Large intestine (tissue), 12 donors: ENCODE data around the gene CYP4A11. TPM values are rescaled to one million over a fixed set of nuclear protein-coding genes. Genes with fewer than 3 reads are reported as not detected.
"Not testable (repeated sequence)": the region's sequence is repeated elsewhere in the genome, so short reads cannot be mapped to it uniquely, and the experiment has no call there.

Experiments used
- DNase-seq, 2 donors: peaks; one replicate each; pipeline versions ENCODE4 v3.0.0 to v3.0.0-alpha.2; 2013
- H3K27ac ChIP-seq: one replicate; pipeline ENCODE4 v1.5.1; 2013; ENCODE audit warnings: low read length
- H3K27me3 ChIP-seq: 2 replicates; pipeline ENCODE4 v1.6.1; 2013; ENCODE audit warnings: low read length; ENCODE audit not compliant: control insufficient read depth, insufficient read depth
- H3K36me3 ChIP-seq: 2 replicates; pipeline ENCODE4 v1.6.1; 2013; ENCODE audit warnings: low read length; ENCODE audit not compliant: control insufficient read depth, insufficient read depth
- H3K4me1 ChIP-seq: one replicate; pipeline ENCODE4 v1.6.1; 2013; ENCODE audit warnings: low read length; ENCODE audit not compliant: control insufficient read depth, insufficient read depth
- H3K4me3 ChIP-seq: one replicate; pipeline ENCODE4 v1.5.1; 2013; ENCODE audit warnings: low read length
- H3K9me3 ChIP-seq: one replicate; pipeline ENCODE4 v1.6.1; 2013; ENCODE audit warnings: mild to moderate bottlenecking, low read depth, low read length, moderate library complexity; ENCODE audit not compliant: control insufficient read depth
- WGBS: methylation state at CpG from one replicate; pipeline ENCODE4 v1.1.5; 2013; ENCODE audit warnings: low lambda C conversion rate; ENCODE audit not compliant: insufficient coverage; 5-methylcytosine and 5-hydroxymethylcytosine counted together
- long read RNA-seq, 11 donors: transcript quantifications; one replicate each; lab custom pipeline, GENCODE V29; 2026
- polyA plus RNA-seq: library from polyadenylated mRNA; unstranded; fragments of 120-200 nt; gene quantifications from one replicate; pipeline ENCODE4 v1.2.1, GENCODE V29; 2013

The CYP4A11 gene, protein sequence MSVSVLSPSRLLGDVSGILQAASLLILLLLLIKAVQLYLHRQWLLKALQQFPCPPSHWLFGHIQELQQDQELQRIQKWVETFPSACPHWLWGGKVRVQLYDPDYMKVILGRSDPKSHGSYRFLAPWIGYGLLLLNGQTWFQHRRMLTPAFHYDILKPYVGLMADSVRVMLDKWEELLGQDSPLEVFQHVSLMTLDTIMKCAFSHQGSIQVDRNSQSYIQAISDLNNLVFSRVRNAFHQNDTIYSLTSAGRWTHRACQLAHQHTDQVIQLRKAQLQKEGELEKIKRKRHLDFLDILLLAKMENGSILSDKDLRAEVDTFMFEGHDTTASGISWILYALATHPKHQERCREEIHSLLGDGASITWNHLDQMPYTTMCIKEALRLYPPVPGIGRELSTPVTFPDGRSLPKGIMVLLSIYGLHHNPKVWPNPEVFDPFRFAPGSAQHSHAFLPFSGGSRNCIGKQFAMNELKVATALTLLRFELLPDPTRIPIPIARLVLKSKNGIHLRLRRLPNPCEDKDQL
- polyA plus RNA-seq = 0.13 TPM
- long read RNA-seq, donor 1 = 0 reads
- long read RNA-seq, donor 2 = 0 reads
- long read RNA-seq, donor 3 = 0 reads
- long read RNA-seq, donor 4 = 0 reads
- long read RNA-seq, donor 5 = 0 reads
- long read RNA-seq, donor 6 = 0 reads
- long read RNA-seq, donor 7, partial matches to known transcripts = 0 of 1 reads
- long read RNA-seq, donor 7, other reads (novel, unspliced or antisense) = 0 of 1 reads
- long read RNA-seq, donor 8 = 0 reads
- long read RNA-seq, donor 9 = 0 reads
- long read RNA-seq, donor 10 = 0 reads
- long read RNA-seq, donor 11 = 0 reads

DNA sequence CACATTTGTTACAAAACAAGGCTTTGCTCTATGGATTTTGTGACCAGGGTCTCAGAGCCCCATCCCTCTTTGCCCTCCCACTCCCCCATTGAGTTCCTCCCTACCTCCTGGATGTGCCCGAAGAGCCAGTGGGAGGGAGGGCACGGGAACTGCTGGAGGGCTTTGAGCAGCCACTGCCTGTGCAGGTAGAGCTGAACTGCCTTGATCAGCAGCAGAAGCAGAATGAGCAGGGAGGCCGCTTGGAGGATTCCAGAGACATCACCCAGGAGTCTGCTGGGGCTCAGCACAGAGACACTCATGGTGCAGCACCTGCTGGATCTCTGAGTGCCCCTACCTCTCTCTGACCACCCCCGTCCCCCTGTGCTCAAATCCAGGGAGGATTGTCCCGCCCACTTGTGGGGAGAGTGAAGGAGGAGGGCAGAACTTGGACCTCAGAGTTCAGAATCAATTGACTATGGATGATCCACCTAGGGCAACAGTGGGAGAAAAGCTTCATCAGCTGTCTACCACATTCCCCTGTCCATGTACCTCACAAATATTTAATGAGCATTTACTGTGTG, at the start of gene CYP4A11:
CYP4A11 (minus strand) TSS at position 342 of the 560 bp plus-strand sequence; CDS start at position 299, 43 bp downstream.
- Histone ChIP-seq H3K9me3 (no peaks in the 10 kb centered on the region), H3K27me3 (no peaks in the 10 kb centered on the region), H3K36me3 (no peaks in the 10 kb centered on the region), H3K27ac (peak within 1 kb of the TSS; percentile 54), H3K4me3 (no peak within 1 kb of the TSS), H3K4me1 (peaks cover 21% of the 10 kb centered on the region)
- WGBS = no CpG with 5 or more reads among the region's 5 CpGs
- no peak for DNase-seq

DNA sequence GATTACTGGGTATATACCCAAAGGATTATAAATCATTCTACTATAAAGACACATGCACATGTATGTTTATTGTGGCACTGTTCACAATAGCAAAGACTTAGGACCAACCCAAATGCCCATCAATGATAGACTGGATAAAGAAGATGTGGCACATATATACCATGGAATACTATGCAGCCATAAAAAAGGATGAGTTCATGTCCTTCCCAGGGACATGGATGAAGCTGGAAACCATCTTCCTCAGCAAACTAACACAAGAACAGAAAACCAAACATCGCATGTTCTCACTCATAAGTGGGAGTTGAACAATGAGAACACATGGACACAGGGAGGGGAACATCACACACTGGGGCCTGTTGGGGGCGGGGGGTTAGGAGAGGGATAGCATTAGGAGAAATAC, 49.3 kb upstream of the CYP4A11 start:
- no CpG with 5 or more reads among the region's 2 CpGs for WGBS
- not testable (repeated sequence) for H3K9me3 ChIP-seq, H3K4me3 ChIP-seq, H3K4me1 ChIP-seq, H3K27me3 ChIP-seq, DNase-seq, H3K27ac ChIP-seq, H3K36me3 ChIP-seq

DNA sequence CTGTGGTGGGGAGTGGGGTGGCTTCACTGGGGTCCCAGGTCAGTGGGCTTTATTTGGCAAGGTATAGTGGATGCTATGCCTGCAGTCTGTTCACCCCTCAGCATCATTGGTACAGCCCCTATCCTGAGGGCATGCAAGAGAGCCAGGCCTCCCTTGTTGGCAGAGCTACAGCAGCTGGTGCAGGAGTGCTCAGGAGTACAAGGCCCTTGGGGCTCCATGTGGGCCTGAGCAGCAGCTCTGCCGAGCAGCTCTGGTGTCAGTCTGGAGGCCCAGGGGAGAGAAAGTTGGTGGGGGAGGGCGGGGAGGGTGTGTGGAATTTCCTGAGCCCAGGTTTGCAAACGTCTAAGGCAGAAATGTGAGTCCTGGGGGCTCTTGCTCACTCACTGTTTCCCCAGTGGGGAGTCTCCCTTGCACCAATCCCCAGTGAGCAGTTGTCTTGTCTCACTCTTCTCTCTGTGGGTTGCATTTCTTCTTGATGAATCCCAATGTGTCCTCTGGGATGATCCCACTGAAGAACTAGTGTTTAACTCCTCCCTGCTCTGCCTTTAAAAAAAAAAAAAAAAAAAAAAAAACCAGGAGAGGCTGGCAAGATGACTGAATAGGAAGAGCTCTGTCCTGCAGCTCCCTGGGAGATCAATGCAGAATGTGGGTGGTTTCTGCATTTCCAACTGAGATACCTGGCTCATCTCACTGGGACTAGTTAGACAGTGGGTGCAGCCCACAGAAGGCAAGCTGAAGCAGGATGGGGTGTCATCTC, 42.7 kb upstream of the CYP4A11 start:
- Histone ChIP-seq H3K36me3 (no peaks in the 10 kb centered on the region), H3K9me3 (no peaks in the 10 kb centered on the region), H3K4me1 (no peaks in the 10 kb centered on the region), H3K27me3 (no peaks in the 10 kb centered on the region), H3K4me3 (no peak overlapping the region), H3K27ac (no peak overlapping the region)
- no CpG with 5 or more reads among the region's 3 CpGs for WGBS
- no peak for DNase-seq

DNA sequence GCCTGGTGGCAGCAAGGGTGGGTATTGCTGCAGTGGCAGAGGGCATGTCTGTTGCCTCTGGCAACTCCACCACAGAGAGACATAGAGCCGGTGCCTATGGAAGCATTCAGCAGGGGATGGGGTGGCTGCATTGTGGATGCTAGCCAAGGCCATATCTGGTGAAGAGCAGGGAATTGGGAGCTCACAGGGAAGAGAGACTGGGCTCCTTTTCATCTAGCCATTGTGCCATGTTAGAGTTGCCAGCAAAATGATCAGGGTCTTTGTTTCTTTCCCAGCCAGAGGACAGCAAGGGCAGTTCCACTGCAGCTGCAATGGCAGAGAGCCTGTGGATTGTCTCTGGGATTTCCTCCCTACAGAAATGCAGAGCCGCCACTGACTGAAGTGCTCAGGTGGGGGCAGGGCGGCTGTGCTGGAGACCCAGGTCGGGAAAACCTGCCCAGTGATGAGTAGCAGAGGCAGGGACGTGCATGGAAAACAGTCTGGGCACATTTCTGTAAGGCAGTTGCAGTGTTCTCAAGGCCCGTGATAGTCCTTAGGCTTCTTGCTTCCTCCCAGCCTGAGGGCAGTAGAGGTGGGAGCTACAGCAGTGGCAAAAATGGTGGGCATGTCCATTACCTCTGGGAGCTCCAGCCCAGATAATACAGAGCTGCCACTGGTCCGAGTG, 42.0 kb upstream of the CYP4A11 start:
- no CpG with 5 or more reads among the region's 7 CpGs for WGBS
- H3K27ac ChIP-seq = no peak overlapping the region
- H3K9me3 ChIP-seq = no peaks in the 10 kb centered on the region
- no peak for DNase-seq
- no peaks in the 10 kb centered on the region for H3K36me3 ChIP-seq
- no peak overlapping the region for H3K4me3 ChIP-seq
- H3K4me1 ChIP-seq = no peaks in the 10 kb centered on the region
- no peaks in the 10 kb centered on the region for H3K27me3 ChIP-seq

DNA sequence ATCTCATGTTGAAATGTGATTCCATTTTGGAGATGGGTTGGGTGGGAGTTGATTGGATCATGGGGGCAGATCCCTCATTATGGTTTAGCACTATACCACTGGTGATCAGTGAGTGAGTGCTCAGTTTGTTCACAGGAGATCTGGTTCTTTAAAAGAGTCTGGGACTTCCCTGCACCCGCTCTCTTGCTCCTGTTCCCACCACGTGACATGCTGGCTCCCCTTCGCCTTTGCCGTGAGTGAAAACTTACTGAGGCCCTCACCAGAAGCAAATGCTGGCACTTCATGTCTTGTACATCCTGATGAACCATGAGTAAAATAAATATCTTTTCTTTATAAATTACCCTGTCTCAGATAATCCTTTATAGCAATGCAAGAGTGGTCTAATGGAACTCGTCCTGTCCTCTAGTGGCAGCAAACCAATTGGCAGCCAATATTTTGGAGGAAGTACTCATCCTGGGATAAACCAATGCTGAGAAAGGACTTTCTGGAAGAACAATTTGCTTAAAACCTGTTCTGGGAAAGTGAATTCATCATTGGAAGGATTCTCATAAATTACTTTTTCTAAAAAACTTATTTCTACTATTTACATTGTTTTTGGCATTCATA, 27.8 kb upstream of the CYP4A11 start:
- 80% methylated on average over 3 of the region's 5 CpGs for WGBS
- Histone ChIP-seq H3K9me3 (no peaks in the 10 kb centered on the region), H3K4me3 (no peak overlapping the region), H3K36me3 (no peaks in the 10 kb centered on the region), H3K27me3 (no peaks in the 10 kb centered on the region), H3K4me1 (no peaks in the 10 kb centered on the region), H3K27ac (no peak overlapping the region)
- DNase-seq = no peak

DNA sequence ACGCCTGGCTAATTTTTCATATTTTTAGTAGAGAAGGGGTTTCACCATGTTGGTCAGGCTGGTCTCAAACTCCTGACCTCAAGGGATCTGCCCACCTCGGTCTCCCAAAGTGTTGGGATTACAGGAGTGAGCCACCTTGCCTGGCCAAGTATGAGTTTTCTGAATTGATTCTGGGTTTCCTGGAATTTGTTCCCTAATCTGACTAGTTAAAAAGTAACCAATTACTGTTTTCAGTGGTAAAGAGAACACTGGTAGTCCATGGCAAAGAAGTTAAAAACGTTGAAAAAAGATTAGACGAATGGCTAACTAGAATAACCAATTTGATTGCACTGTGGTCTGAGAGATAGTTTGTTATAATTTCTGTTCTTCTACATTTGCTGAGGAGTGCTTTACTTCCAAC, 21.0 kb upstream of the CYP4A11 start:
- not testable (repeated sequence) for H3K4me3 ChIP-seq, H3K4me1 ChIP-seq, H3K36me3 ChIP-seq, H3K9me3 ChIP-seq, H3K27ac ChIP-seq, DNase-seq, H3K27me3 ChIP-seq
- WGBS = no CpG with 5 or more reads among the region's 4 CpGs

DNA sequence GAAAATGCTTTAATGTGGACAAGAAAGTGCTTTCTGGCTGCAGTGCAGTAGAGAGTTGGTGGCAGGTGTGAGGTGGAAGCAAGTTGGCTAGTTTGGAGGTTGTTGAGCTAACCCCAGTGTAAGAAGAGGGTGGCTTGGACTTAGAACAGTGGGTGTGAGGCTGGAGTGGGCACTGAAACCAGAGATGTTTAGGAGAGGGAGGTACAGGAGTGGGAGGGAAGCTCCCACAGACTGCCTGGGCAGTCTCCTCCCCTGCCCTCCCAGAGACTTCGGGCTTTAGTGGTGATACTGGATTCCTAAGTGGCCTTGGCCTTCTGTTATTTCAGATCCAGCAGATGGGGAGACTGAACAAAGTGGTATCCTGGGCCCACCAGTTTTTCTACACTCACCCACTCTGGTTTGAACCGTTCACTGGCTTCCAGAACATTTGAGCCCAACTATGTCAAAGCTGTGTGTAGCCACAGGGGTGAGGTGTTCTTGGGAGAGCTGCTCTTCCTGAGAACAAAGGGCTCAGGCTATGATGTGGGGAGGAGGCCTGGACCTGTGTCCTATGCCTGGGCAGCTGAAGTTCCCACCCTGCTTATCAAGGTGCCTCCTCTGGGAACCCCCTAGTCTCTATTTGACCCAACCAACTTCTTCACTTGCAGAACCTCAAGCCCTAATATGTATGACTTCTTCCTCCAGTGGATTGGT, 19.9 kb upstream of the CYP4A11 start:
- Histone ChIP-seq H3K27ac (no peak overlapping the region), H3K9me3 (no peaks in the 10 kb centered on the region), H3K36me3 (no peaks in the 10 kb centered on the region), H3K4me3 (no peak overlapping the region), H3K27me3 (no peaks in the 10 kb centered on the region), H3K4me1 (peaks cover 4% of the 10 kb centered on the region)
- no CpG with 5 or more reads among the region's 2 CpGs for WGBS
- DNase-seq = no peak

DNA sequence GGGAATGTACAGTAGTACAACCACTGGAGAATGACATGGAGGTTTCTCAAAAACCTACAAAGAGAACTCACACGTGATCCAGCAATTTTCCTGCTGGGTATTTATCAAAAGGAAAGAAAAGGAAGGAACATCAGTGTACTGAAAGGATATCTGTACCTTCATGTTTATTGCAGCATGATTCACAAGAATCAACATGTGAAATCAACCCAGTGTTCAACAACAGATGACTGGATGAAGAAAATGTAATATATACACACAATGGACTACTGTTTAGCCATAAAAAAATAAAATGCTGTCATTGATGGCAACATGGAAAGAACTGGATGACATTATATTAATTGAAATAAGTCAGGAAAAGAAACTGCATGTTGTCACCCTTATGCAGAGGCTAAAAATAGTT, 19.0 kb upstream of the CYP4A11 start:
- peaks cover 10% of the 10 kb centered on the region for H3K4me1 ChIP-seq
- no peaks in the 10 kb centered on the region for H3K9me3 ChIP-seq
- H3K36me3 ChIP-seq = no peaks in the 10 kb centered on the region
- no peak overlapping the region for H3K27ac ChIP-seq
- no peaks in the 10 kb centered on the region for H3K27me3 ChIP-seq
- WGBS = 40% methylated on average over 1 of the region's 1 CpG
- H3K4me3 ChIP-seq = no peak overlapping the region
- DNase-seq = no peak

DNA sequence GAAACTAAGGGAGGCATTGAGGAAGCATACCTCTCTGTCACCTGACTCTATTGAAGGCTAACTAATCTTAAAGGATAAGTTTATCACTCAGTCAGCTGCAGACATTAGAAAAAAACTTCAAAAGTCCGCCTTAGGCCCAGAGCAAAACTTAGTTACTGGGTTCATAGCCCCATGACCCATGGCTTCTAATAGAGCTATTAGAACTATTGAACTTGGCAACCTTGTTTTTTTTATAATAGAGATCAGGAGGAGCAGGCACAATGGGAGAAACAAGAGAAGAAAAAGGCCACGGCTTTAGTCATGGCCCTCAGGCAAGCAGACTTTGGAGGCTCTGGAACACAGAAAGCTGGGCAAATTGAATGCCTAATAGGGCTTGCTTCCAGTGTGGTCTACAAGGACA, 13.8 kb upstream of the CYP4A11 start:
- not testable (repeated sequence) for H3K36me3 ChIP-seq, H3K4me1 ChIP-seq, H3K9me3 ChIP-seq, H3K4me3 ChIP-seq, H3K27me3 ChIP-seq
- H3K27ac ChIP-seq = peak overlapping the region; percentile 68
- peak in 1 of 2 donors; percentile 71 for DNase-seq
- WGBS = no CpG with 5 or more reads among the region's 2 CpGs
